CD14-positive monocyte (primary cell): ENCODE data around the gene FCRL6. TPM values are rescaled to one million over a fixed set of nuclear protein-coding genes. Genes with fewer than 3 reads are reported as not detected.
A peak's percentile ranks its signal among the peaks of the same experiment; 100 is the strongest.

ENCODE experiments used
- DNase-seq, 3 donors: peaks; one replicate each; pipeline ENCODE4 v3.0.0-alpha.2; 2011 to 2022
- H2AFZ ChIP-seq: 2 replicates; pipeline ENCODE4 v1.6.0; 2012; ENCODE audit warnings: mild to moderate bottlenecking, low read depth, low read length, inconsistent platforms; ENCODE audit not compliant: insufficient read depth, poor library complexity, severe bottlenecking
- H3K27ac ChIP-seq, 2 donors: 1 replicate in 1 of 2; 2 replicates in 1 of 2; pipeline ENCODE4 v1.5.1; 2012 to 2013; ENCODE audit warnings: low read length in 2 of 2, control low read depth in 1 of 2, inconsistent platforms in 1 of 2, low read depth in 1 of 2, mild to moderate bottlenecking in 1 of 2
- H3K27me3 ChIP-seq, 2 donors: one replicate each; pipeline versions ENCODE4 v1.6.0 to v1.6.1; 2011 to 2013; ENCODE audit warnings: low read length in 2 of 2; ENCODE audit not compliant: control insufficient read depth in 2 of 2, insufficient read depth in 2 of 2
- H3K36me3 ChIP-seq, 2 donors: replicated peaks in 1 of 2; 1 replicate in 1 of 2; 2 replicates in 1 of 2; pipeline versions ENCODE4 v1.5.1 to v1.6.1; 2012 to 2013; ENCODE audit warnings: low read length in 2 of 2, control low read depth in 1 of 2, inconsistent platforms in 1 of 2, mild to moderate bottlenecking in 1 of 2; ENCODE audit not compliant: insufficient read depth in 2 of 2, control insufficient read depth in 1 of 2
- H3K4me1 ChIP-seq, 2 donors: 1 replicate in 1 of 2; 2 replicates in 1 of 2; pipeline versions ENCODE4 v1.5.1 to v1.6.1; 2012 to 2013; ENCODE audit warnings: low read length in 2 of 2, control low read depth in 1 of 2, inconsistent platforms in 1 of 2, mild to moderate bottlenecking in 1 of 2, moderate library complexity in 1 of 2; ENCODE audit not compliant: insufficient read depth in 2 of 2, control insufficient read depth in 1 of 2
- H3K4me2 ChIP-seq: replicated peaks from 2 replicates; pipeline ENCODE3; 2012; ENCODE audit warnings: low read length, moderate library complexity, mild to moderate bottlenecking; ENCODE audit not compliant: poor library complexity, severe bottlenecking; ENCODE audit errors: extremely low read depth
- H3K4me3 ChIP-seq, 3 experiments: fragments of 200-600 bp in 1 of 3; sonication (generic) in 1 of 3; replicated peaks in 1 of 3; 1 replicate in 2 of 3; 2 replicates in 1 of 3; pipeline ENCODE4 v1.5.1; 2011 to 2013; ENCODE audit warnings: low read length in 3 of 3, mild to moderate bottlenecking in 3 of 3, control low read depth in 2 of 3, low read depth in 2 of 3, inconsistent platforms in 1 of 3, moderate library complexity in 1 of 3
- H3K79me2 ChIP-seq: 2 replicates; pipeline ENCODE4 v1.6.0; 2012; ENCODE audit warnings: mild to moderate bottlenecking, control low read depth, inconsistent platforms, low read length, moderate library complexity; ENCODE audit not compliant: insufficient read depth
- H3K9ac ChIP-seq: 2 replicates; pipeline ENCODE4 v1.6.0; 2017; ENCODE audit warnings: low read length, mild to moderate bottlenecking; ENCODE audit not compliant: insufficient read depth, poor library complexity, severe bottlenecking
- H3K9me3 ChIP-seq, 2 donors: replicated peaks in 1 of 2; 1 replicate in 1 of 2; 2 replicates in 1 of 2; pipeline versions ENCODE4 v1.5.1 to v1.6.1; 2012 to 2013; ENCODE audit warnings: low read length in 2 of 2, control low read depth in 1 of 2; ENCODE audit not compliant: control insufficient read depth in 1 of 2, insufficient read depth in 1 of 2
- H4K20me1 ChIP-seq: 2 replicates; pipeline ENCODE4 v1.6.0; 2012; ENCODE audit warnings: mild to moderate bottlenecking, low read length, control low read depth, moderate library complexity; ENCODE audit not compliant: insufficient read depth
- H3K27ac Mint-ChIP-seq, 7 donors: one replicate each; pipeline ENCODE4 v1.8.0; 2020; ENCODE audit warnings: mild to moderate bottlenecking in 7 of 7, mixed read lengths in 7 of 7, moderate library complexity in 6 of 7, inconsistent platforms in 2 of 7
- H3K27me3 Mint-ChIP-seq, 3 donors: one replicate each; pipeline ENCODE4 v1.8.0; 2021 to 2022; ENCODE audit warnings: low read depth in 3 of 3, mild to moderate bottlenecking in 3 of 3, mixed read lengths in 3 of 3, moderate library complexity in 3 of 3, inconsistent platforms in 1 of 3
- H3K36me3 Mint-ChIP-seq, 2 donors: one replicate each; pipeline ENCODE4 v1.8.0; 2020; ENCODE audit warnings: mixed read lengths in 2 of 2, inconsistent platforms in 1 of 2, mild to moderate bottlenecking in 1 of 2
- H3K4me1 Mint-ChIP-seq: one replicate; pipeline ENCODE4 v1.8.0; 2020; ENCODE audit warnings: mild to moderate bottlenecking, mixed read lengths
- H3K4me3 Mint-ChIP-seq, 2 donors: one replicate each; pipeline ENCODE4 v1.8.0; 2020; ENCODE audit warnings: mild to moderate bottlenecking in 2 of 2, mixed read lengths in 2 of 2, moderate library complexity in 1 of 2
- H3K9me3 Mint-ChIP-seq, 7 donors: one replicate each; pipeline ENCODE4 v1.8.0; 2020 to 2022; ENCODE audit warnings: mixed read lengths in 7 of 7, mild to moderate bottlenecking in 6 of 7, moderate library complexity in 6 of 7, inconsistent platforms in 2 of 7
- WGBS: methylation state at CpG from one replicate; pipeline ENCODE4 v1.1.5; 2013; ENCODE audit warnings: missing lambda C conversion rate; ENCODE audit not compliant: insufficient coverage; 5-methylcytosine and 5-hydroxymethylcytosine counted together
- intact Hi-C, 2 donors: fragments of 100-400 bp; cut with micrococcal nuclease; formaldehyde crosslinking; loops; one replicate each; pipeline versions ENCODE4 v1.15.0 to v1.15.1; 2023
- polyA plus RNA-seq, 3 donors: library from polyadenylated mRNA; depleted of rRNA in 1 of 3; unstranded in 2 of 3; stranded (reverse) in 1 of 3; fragments of 300-500 nt in 2 of 3; fragments of >200 nt in 1 of 3; fragmentation: Illumina TruSeq in 2 of 3; gene quantifications; 1 replicate in 2 of 3; 2 replicates in 1 of 3; pipeline ENCODE4 v1.2.3, GENCODE V29; 2012 to 2021
- TF ChIP-seq, protein P1 (sequence below): fragments of 200-600 bp; IDR thresholded peaks from one replicate; pipeline ENCODE4 v1.8.0; 2022; ENCODE audit warnings: antibody characterized with exemption, mild to moderate bottlenecking

Gene FCRL6
- polyA plus RNA-seq, 3 donors = 0.15 to 0.36 (median 0.17) TPM

DNA sequence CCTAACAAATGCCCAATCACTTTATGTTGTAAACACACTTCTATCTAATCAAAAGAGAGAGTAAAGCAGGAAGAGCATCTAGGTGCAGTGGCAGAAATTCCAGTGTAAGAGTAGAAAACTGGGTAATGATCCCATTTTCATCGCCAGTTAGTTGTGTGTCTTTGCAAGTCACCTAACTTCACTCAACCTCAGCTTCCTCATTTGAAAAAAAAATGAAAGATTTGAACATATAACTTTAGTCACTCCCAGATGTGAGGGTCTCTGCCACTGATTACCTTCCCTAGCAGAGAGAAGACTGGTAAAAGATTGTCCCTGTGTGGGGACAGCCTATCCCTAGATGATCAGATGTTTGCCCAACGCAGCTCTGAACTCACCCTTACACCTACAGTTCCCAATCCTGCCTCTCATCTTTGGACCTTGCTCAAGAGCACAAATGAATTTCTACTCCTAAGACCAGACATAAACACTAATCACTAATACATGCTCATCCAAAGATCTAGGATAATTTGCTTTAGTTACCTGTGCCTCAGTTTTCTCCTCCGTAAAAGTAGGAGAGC, 46.6 kb upstream of the FCRL6 start:
- H3K27me3 Mint-ChIP-seq = peaks cover 0 to 1% (median 0%) of the 10 kb centered on the region in 3 donors
- Histone ChIP-seq H3K4me3 (no peak overlapping the region), H3K79me2 (no peaks in the 10 kb centered on the region), H3K27ac (no peak overlapping the region), H2AFZ (no peak overlapping the region), H3K36me3 (no peaks in the 10 kb centered on the region), H3K4me1 (peaks cover 9 to 17% of the 10 kb centered on the region in 2 donors), H3K9ac (no peak overlapping the region), H3K4me2 (no peak overlapping the region), H3K9me3 (no peaks in the 10 kb centered on the region), H3K27me3 (no peaks in the 10 kb centered on the region), H4K20me1 (no peaks in the 10 kb centered on the region)
- no peak overlapping the region for H3K4me3 Mint-ChIP-seq
- WGBS = 100% methylated on average over 1 of the region's 3 CpGs
- H3K27ac Mint-ChIP-seq = peak overlapping the region in 2 of 7 donors; percentile 16 to 54
- intact Hi-C loops = no loop called here
- no peaks in the 10 kb centered on the region for H3K36me3 Mint-ChIP-seq
- peaks cover 0 to 8% (median 2%) of the 10 kb centered on the region in 7 donors for H3K9me3 Mint-ChIP-seq
- DNase-seq = no peak
- H3K4me1 Mint-ChIP-seq = peaks cover 26% of the 10 kb centered on the region
- TF ChIP-seq, protein P1, sequence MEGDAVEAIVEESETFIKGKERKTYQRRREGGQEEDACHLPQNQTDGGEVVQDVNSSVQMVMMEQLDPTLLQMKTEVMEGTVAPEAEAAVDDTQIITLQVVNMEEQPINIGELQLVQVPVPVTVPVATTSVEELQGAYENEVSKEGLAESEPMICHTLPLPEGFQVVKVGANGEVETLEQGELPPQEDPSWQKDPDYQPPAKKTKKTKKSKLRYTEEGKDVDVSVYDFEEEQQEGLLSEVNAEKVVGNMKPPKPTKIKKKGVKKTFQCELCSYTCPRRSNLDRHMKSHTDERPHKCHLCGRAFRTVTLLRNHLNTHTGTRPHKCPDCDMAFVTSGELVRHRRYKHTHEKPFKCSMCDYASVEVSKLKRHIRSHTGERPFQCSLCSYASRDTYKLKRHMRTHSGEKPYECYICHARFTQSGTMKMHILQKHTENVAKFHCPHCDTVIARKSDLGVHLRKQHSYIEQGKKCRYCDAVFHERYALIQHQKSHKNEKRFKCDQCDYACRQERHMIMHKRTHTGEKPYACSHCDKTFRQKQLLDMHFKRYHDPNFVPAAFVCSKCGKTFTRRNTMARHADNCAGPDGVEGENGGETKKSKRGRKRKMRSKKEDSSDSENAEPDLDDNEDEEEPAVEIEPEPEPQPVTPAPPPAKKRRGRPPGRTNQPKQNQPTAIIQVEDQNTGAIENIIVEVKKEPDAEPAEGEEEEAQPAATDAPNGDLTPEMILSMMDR = no peak

DNA sequence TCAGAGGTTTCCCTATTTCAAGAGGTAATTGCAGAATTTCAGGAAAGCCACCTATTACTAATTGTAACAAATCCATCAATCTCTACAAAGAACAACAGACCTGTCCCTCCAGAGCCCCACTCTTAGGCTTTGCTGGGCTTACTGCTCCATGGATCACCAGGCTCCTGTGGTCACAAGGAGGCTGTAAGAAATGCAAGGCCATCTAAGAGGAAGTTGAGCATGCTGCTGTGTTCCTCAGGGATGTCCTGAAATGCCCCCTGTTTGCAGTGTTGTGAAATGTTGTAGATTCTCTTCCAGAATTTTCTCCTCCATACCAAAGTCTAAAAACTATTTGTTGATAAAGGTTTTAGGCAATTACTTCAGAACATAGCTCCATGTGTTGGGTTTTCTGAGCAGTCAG, 45.8 kb upstream of the FCRL6 start:
- Mint-ChIP-seq H3K27ac (peak overlapping the region in 1 of 7 donors; percentile 27), H3K4me1 (peaks cover 24% of the 10 kb centered on the region), H3K27me3 (peaks cover 0 to 1% (median 0%) of the 10 kb centered on the region in 3 donors), H3K9me3 (peaks cover 0 to 8% (median 4%) of the 10 kb centered on the region in 7 donors), H3K4me3 (no peak overlapping the region), H3K36me3 (no peaks in the 10 kb centered on the region)
- H3K27ac ChIP-seq = no peak overlapping the region
- H3K4me2 ChIP-seq = no peak overlapping the region
- H3K4me3 ChIP-seq = no peak overlapping the region
- TF ChIP-seq, protein P1 = no peak
- peak; percentile 13 to 50 (median 31) for DNase-seq
- peaks cover 9 to 17% of the 10 kb centered on the region in 2 donors for H3K4me1 ChIP-seq
- no peaks in the 10 kb centered on the region for H3K27me3 ChIP-seq
- no peak overlapping the region for H3K9ac ChIP-seq
- no peaks in the 10 kb centered on the region for H4K20me1 ChIP-seq
- no peak overlapping the region for H2AFZ ChIP-seq
- no peaks in the 10 kb centered on the region for H3K9me3 ChIP-seq
- no peaks in the 10 kb centered on the region for H3K79me2 ChIP-seq
- H3K36me3 ChIP-seq = no peaks in the 10 kb centered on the region
- intact Hi-C loops = no loop called here
